ENCODE measurements around the gene TULP4.
"Not testable (repeated sequence)": the region's sequence is repeated elsewhere in the genome, so short reads cannot be mapped to it uniquely, and the experiment has no call there.

The TULP4 gene

GRCh38 chr6:158389193-158389919 lies 77.1 kb downstream of the TULP4 start:
- no peak for DNase-seq (ENCODE audit: low spot score)

GRCh38 chr6:158391276-158391675 lies 79.0 kb downstream of the TULP4 start:
- no peak for DNase-seq (ENCODE audit: low spot score)

- not testable (repeated sequence) for DNase-seq (ENCODE audit: low spot score)
Observed at GRCh38 chr6:158391977-158392376, 79.7 kb downstream of the TULP4 start.

- DNase-seq (ENCODE audit: low spot score), result no peak
Observed at GRCh38 chr6:158396136-158396535, 83.9 kb downstream of the TULP4 start.

GRCh38 chr6:158397578-158397977 lies 85.3 kb downstream of the TULP4 start:
- no peak for DNase-seq (ENCODE audit: low spot score)

- no peak for DNase-seq (ENCODE audit: low spot score)
Observed at GRCh38 chr6:158398252-158399024, 86.2 kb downstream of the TULP4 start.

- no peak for DNase-seq (ENCODE audit: low spot score)
Observed at GRCh38 chr6:158399040-158399700, 86.9 kb downstream of the TULP4 start.

GRCh38 chr6:158402184-158402583 lies 89.9 kb downstream of the TULP4 start:
- no peak for DNase-seq (ENCODE audit: low spot score)

- not testable (repeated sequence) for DNase-seq (ENCODE audit: low spot score)
Observed at GRCh38 chr6:158405321-158405831, 93.1 kb downstream of the TULP4 start.

- no peak for DNase-seq (ENCODE audit: low spot score)
Observed at GRCh38 chr6:158405933-158406332, 93.7 kb downstream of the TULP4 start.

GRCh38 chr6:158406736-158407135 lies 94.5 kb downstream of the TULP4 start:
- DNase-seq (ENCODE audit: low spot score), result no peak

- no peak for DNase-seq (ENCODE audit: low spot score)
Observed at GRCh38 chr6:158408013-158408412, 95.7 kb downstream of the TULP4 start.

GRCh38 chr6:158408552-158409130 lies 96.4 kb downstream of the TULP4 start:
- DNase-seq (ENCODE audit: low spot score), result no peak

GRCh38 chr6:158409451-158409850 lies 97.2 kb downstream of the TULP4 start:
- peak; percentile 19 for DNase-seq (ENCODE audit: low spot score)

- DNase-seq (ENCODE audit: low spot score), result no peak
Observed at GRCh38 chr6:158410784-158411183, 98.5 kb downstream of the TULP4 start.

GRCh38 chr6:158411998-158412397 lies 99.7 kb downstream of the TULP4 start:
- no peak for DNase-seq (ENCODE audit: low spot score)

- DNase-seq (ENCODE audit: low spot score), result no peak
Observed at GRCh38 chr6:158413028-158413427, 100.8 kb downstream of the TULP4 start.

GRCh38 chr6:158413814-158414565 lies 101.7 kb downstream of the TULP4 start:
- DNase-seq (ENCODE audit: low spot score), result no peak

- no peak for DNase-seq (ENCODE audit: low spot score)
Observed at GRCh38 chr6:158414851-158415262, 102.6 kb downstream of the TULP4 start.

- no peak for DNase-seq (ENCODE audit: low spot score)
Observed at GRCh38 chr6:158415666-158416065, 103.4 kb downstream of the TULP4 start.

Measured in cerebellar cortex (tissue), 1 donor.